H1 (cell line): ENCODE results near the gene ADAMTS17. TPM values are rescaled to one million over a fixed set of nuclear protein-coding genes. Genes with fewer than 3 reads are reported as not detected.
A peak's percentile ranks its signal among the peaks of the same experiment; 100 is the strongest.

Experiments used
- CTCF ChIA-PET: fragments of 300-600 bp; sonication (Branson Sonifier 250); formaldehyde crosslinking; loops from one replicate; lab custom pipeline; 2021; ENCODE audit not compliant: partially characterized antibody; lab: Charles Lee
- POLR2A ChIA-PET: fragments of 300-600 bp; sonication (Branson Sonifier 250); formaldehyde crosslinking; loops from one replicate; lab custom pipeline; 2021; ENCODE audit warnings: inconsistent platforms; ENCODE audit not compliant: partially characterized antibody; lab: Charles Lee
- DNase-seq, 2 experiments: peaks; one replicate each; pipeline versions ENCODE4 v3.0.0 to v3.0.0-alpha.2; 2010 to 2022; ENCODE audit warnings: low spot score in 2 of 2, low read depth in 1 of 2, mixed read lengths in 1 of 2
- FAIRE-seq: peaks from 2 replicates; lab custom pipeline; 2011; peaks lifted over from hg19 to GRCh38; lab: Jason Lieb, UNC
- H2AFZ ChIP-seq: 2 replicates; pipeline ENCODE4 v1.8.1; 2012; ENCODE audit warnings: low read length, inconsistent platforms
- H2AK5ac ChIP-seq: 2 replicates; pipeline ENCODE4 v1.6.1; 2013; ENCODE audit warnings: low read depth, low read length
- H2BK120ac ChIP-seq: replicated peaks from 2 replicates; pipeline ENCODE3; 2013; ENCODE audit warnings: low read depth, low read length, inconsistent platforms
- H2BK12ac ChIP-seq: 2 replicates; pipeline ENCODE4 v1.6.1; 2013; ENCODE audit warnings: low read depth, low read length
- H2BK15ac ChIP-seq: 2 replicates; pipeline ENCODE4 v1.6.1; 2013; ENCODE audit warnings: low read length
- H2BK20ac ChIP-seq: 2 replicates; pipeline ENCODE4 v1.6.1; 2013; ENCODE audit warnings: low read length
- H2BK5ac ChIP-seq: 2 replicates; pipeline ENCODE4 v1.6.1; 2013; ENCODE audit warnings: low read depth, low read length
- H3K14ac ChIP-seq: 2 replicates; pipeline ENCODE4 v1.6.1; 2013; ENCODE audit warnings: inconsistent platforms; ENCODE audit not compliant: insufficient read length
- H3K18ac ChIP-seq: 2 replicates; pipeline ENCODE4 v1.6.1; 2013; ENCODE audit warnings: low read length; ENCODE audit errors: extremely low read depth
- H3K23ac ChIP-seq: 2 replicates; pipeline ENCODE4 v1.6.1; 2013; ENCODE audit warnings: inconsistent platforms; ENCODE audit not compliant: insufficient read length
- H3K23me2 ChIP-seq: 2 replicates; pipeline ENCODE4 v1.6.1; 2013; ENCODE audit warnings: low read depth, low read length
- H3K27ac ChIP-seq: 2 replicates; pipeline ENCODE4 v1.6.1; 2011; ENCODE audit warnings: low read depth, low read length, inconsistent platforms
- H3K27me3 ChIP-seq, 4 experiments: replicated peaks in 1 of 4; 1 replicate in 1 of 4; 2 replicates in 3 of 4; pipeline versions ENCODE4 v1.6.1 to v1.8.1; 2011 to 2013; ENCODE audit warnings: low read length in 3 of 4, mild to moderate bottlenecking in 3 of 4, inconsistent platforms in 2 of 4, mixed read lengths in 2 of 4, moderate library complexity in 1 of 4; ENCODE audit not compliant: control insufficient read depth in 3 of 4, insufficient read depth in 3 of 4; ENCODE audit errors: extremely low read depth in 1 of 4
- H3K36me3 ChIP-seq, 4 experiments: 2 replicates each; pipeline versions ENCODE4 v1.6.1 to v1.8.1; 2011 to 2013; ENCODE audit warnings: mild to moderate bottlenecking in 4 of 4, low read length in 3 of 4, moderate library complexity in 2 of 4, control low read depth in 1 of 4, inconsistent platforms in 1 of 4; ENCODE audit not compliant: insufficient read depth in 4 of 4, control insufficient read depth in 2 of 4
- H3K4ac ChIP-seq: replicated peaks from 2 replicates; pipeline ENCODE3; 2013; ENCODE audit warnings: low read length, low read depth, mixed read lengths, inconsistent platforms; ENCODE audit not compliant: insufficient read length
- H3K4me1 ChIP-seq, 4 experiments: replicated peaks in 1 of 4; 1 replicate in 1 of 4; 2 replicates in 3 of 4; pipeline versions ENCODE4 v1.6.1 to v1.8.1; 2011 to 2013; ENCODE audit warnings: low read length in 3 of 4, inconsistent platforms in 2 of 4, mixed read lengths in 1 of 4; ENCODE audit not compliant: insufficient read depth in 4 of 4, control insufficient read depth in 3 of 4
- H3K4me2 ChIP-seq, 2 experiments: 2 replicates each; pipeline versions ENCODE4 v1.6.1 to v1.8.1; 2011 to 2013; ENCODE audit warnings: low read depth in 2 of 2, low read length in 2 of 2, control low read depth in 1 of 2, inconsistent platforms in 1 of 2, mild to moderate bottlenecking in 1 of 2; ENCODE audit not compliant: insufficient read depth in 1 of 2
- H3K4me3 ChIP-seq, 4 experiments: fragments of 200-600, 300-600 bp in 1 of 4; sonication (generic), shearing (Covaris generic), sonication (Bioruptor Twin) in 1 of 4; 2 replicates each; pipeline versions ENCODE4 v1.5.1 to v1.8.1; 2011 to 2016; ENCODE audit warnings: low read length in 4 of 4, low read depth in 3 of 4, control low read depth in 2 of 4, inconsistent platforms in 2 of 4, mild to moderate bottlenecking in 2 of 4, mixed read lengths in 1 of 4, moderate library complexity in 1 of 4; ENCODE audit not compliant: insufficient read depth in 2 of 4; ENCODE audit errors: extremely low read depth in 1 of 4
- H3K56ac ChIP-seq: replicated peaks from 2 replicates; pipeline ENCODE3; 2013; ENCODE audit warnings: low read depth, mild to moderate bottlenecking, mixed read lengths, low read length, inconsistent platforms; ENCODE audit not compliant: insufficient read length
- H3K79me1 ChIP-seq: 2 replicates; pipeline ENCODE4 v1.6.1; 2013; ENCODE audit warnings: low read depth, low read length, control low read depth
- H3K79me2 ChIP-seq, 2 experiments: 2 replicates each; pipeline versions ENCODE4 v1.6.1 to v1.8.1; 2012 to 2013; ENCODE audit warnings: low read length in 2 of 2, mild to moderate bottlenecking in 2 of 2, inconsistent platforms in 1 of 2; ENCODE audit not compliant: insufficient read depth in 2 of 2, control insufficient read depth in 1 of 2
- H3K9ac ChIP-seq, 4 experiments: replicated peaks in 1 of 4; 1 replicate in 1 of 4; 2 replicates in 3 of 4; pipeline versions ENCODE4 v1.6.1 to v1.8.1; 2011 to 2013; ENCODE audit warnings: low read depth in 3 of 4, low read length in 3 of 4, control low read depth in 2 of 4, mild to moderate bottlenecking in 2 of 4, moderate library complexity in 2 of 4, inconsistent platforms in 1 of 4; ENCODE audit errors: extremely low read depth in 1 of 4
- H3K9me3 ChIP-seq, 2 experiments: 2 replicates each; pipeline versions ENCODE4 v1.6.1 to v1.8.1; 2012 to 2013; ENCODE audit warnings: mild to moderate bottlenecking in 2 of 2, moderate library complexity in 2 of 2, control low read depth in 1 of 2, inconsistent platforms in 1 of 2, low read depth in 1 of 2, low read length in 1 of 2, mixed read lengths in 1 of 2; ENCODE audit not compliant: insufficient read depth in 2 of 2
- H4K20me1 ChIP-seq, 2 experiments: replicated peaks in 1 of 2; 2 replicates each; pipeline versions ENCODE3 to v1.8.1; 2011 to 2013; ENCODE audit warnings: inconsistent platforms in 2 of 2, low read length in 2 of 2, mild to moderate bottlenecking in 1 of 2; ENCODE audit not compliant: insufficient read depth in 2 of 2, control insufficient read depth in 1 of 2
- H4K5ac ChIP-seq: 2 replicates; pipeline ENCODE4 v1.6.1; 2013; ENCODE audit warnings: low read length, low read depth, mixed read lengths, inconsistent platforms; ENCODE audit not compliant: insufficient read length
- H4K8ac ChIP-seq: 2 replicates; pipeline ENCODE4 v1.8.0; 2013; ENCODE audit warnings: mild to moderate bottlenecking, moderate library complexity, low read length, inconsistent platforms; ENCODE audit not compliant: insufficient read depth; ENCODE audit errors: extremely low read depth
- H4K91ac ChIP-seq: replicated peaks from 2 replicates; pipeline ENCODE3; 2013; ENCODE audit warnings: low read length, mixed read lengths, inconsistent platforms; ENCODE audit not compliant: insufficient read length
- CBX5 ChIP-seq: fragments of 300-800, 300-1000 bp; sonication (generic); IDR thresholded peaks from 2 replicates; pipeline ENCODE4 v1.7.1; 2016; ENCODE audit warnings: antibody characterized with exemption, low read length, low read depth
- GTF2F1 ChIP-seq: IDR thresholded peaks from 2 replicates; pipeline ENCODE4 v1.6.1; 2012; ENCODE audit warnings: low read depth, low read length, improper control_type of control experiment, borderline replicate concordance
- KDM1A ChIP-seq: fragments of 200-600, 300-600 bp; sonication (generic); IDR thresholded peaks from 2 replicates; pipeline ENCODE4 v1.7.1; 2016; ENCODE audit warnings: mild to moderate bottlenecking, low read length, borderline replicate concordance
- WGBS, 2 experiments: shearing (Covaris generic) in 1 of 2; methylation state at CpG; one replicate each; pipeline versions ENCODE4 v1.1.6 to v1.1.7; 2013 to 2015; ENCODE audit warnings: low lambda C conversion rate in 2 of 2, mixed read lengths in 2 of 2, inconsistent platforms in 1 of 2, low coverage in 1 of 2, missing lambda C conversion rate in 1 of 2; ENCODE audit not compliant: insufficient replicate concordance in 2 of 2, insufficient coverage in 1 of 2, insufficient read length in 1 of 2; ENCODE audit errors: extremely low coverage in 1 of 2, missing lambda C conversion rate in 1 of 2; 5-methylcytosine and 5-hydroxymethylcytosine counted together
- polyA plus RNA-seq, 7 experiments: library from polyadenylated mRNA; depleted of rRNA in 3 of 7; stranded (reverse) in 5 of 7; unstranded in 2 of 7; fragments of >200 nt in 5 of 7; fragments of 200-250 nt in 2 of 7; gene quantifications; 1 replicate in 5 of 7; 2 replicates in 1 of 7; 4 replicates in 1 of 7; pipeline versions ENCODE4 v1.2.1 to v1.2.3, GENCODE V29; 2011 to 2013; ENCODE audit warnings: missing spikeins in 2 of 7, mixed read lengths in 2 of 7
- total RNA-seq: library from RNA; stranded (reverse); fragmentation: NEBNext Ultra II Directional; extraction: Animal tissue kit (Norgen Biotek cat#: 25700); gene quantifications from 2 replicates; pipeline ENCODE4 v1.2.1, GENCODE V29; 2021

ADAMTS17 gene
- total and polyA plus RNA-seq, 2 of the 8 experiments (the other 6 are each of a cell fraction or from before 2014, with no cell fraction given): 0.51 to 1.7 TPM

- ChIA-PET POLR2A (interaction anchor here (0.6 kb wide), 1 partner anchor 213 kb away, joined by 5 read pairs; no protein-coding TSS in a partner anchor), CTCF (interaction anchor here (0.8 to 1.6 kb wide), 2 partner anchors 298 to 384 kb away, joined by 3 to 6 read pairs; no protein-coding TSS in a partner anchor)
- no peak overlapping the region for H2BK15ac ChIP-seq
- no peak overlapping the region for H2BK12ac ChIP-seq
- H3K79me1 ChIP-seq: no peaks in the 10 kb centered on the region
- H2BK5ac ChIP-seq: no peak overlapping the region; the same call in 1 of the 2 replicates
- H4K8ac ChIP-seq: no peak overlapping the region
- 87% methylated on average over 7 of the region's 7 CpGs; no CpG with 5 or more reads in 1 of the 2 experiments for WGBS, 2 experiments
- no peaks in the 10 kb centered on the region for H3K23me2 ChIP-seq
- no peak overlapping the region for H2BK20ac ChIP-seq
- H3K23ac ChIP-seq: no peak overlapping the region
- no peak overlapping the region for H2AFZ ChIP-seq
- DNase-seq (peak in 1 of 2 experiments; percentile 16), FAIRE-seq (no peak)
- H3K56ac ChIP-seq: no peak overlapping the region
- H3K4me3 ChIP-seq: no peak overlapping the region
- no peaks in the 10 kb centered on the region for H4K20me1 ChIP-seq
- no peaks in the 10 kb centered on the region for H3K9me3 ChIP-seq
- no peaks in the 10 kb centered on the region for H3K27me3 ChIP-seq
- no peak overlapping the region for H4K5ac ChIP-seq
- no peak overlapping the region for H2AK5ac ChIP-seq
- no peak overlapping the region for H2BK120ac ChIP-seq
- no peak overlapping the region for H3K27ac ChIP-seq
- H3K18ac ChIP-seq: no peak overlapping the region
- no peaks in the 10 kb centered on the region for H3K36me3 ChIP-seq
- peaks cover 0 to 3% (median 1%) of the 10 kb centered on the region in 4 experiments; a peak in 2 of 7 replicates for H3K4me1 ChIP-seq
- no peak overlapping the region for H3K4me2 ChIP-seq
- no peaks in the 10 kb centered on the region for H3K79me2 ChIP-seq
- TF ChIP-seq CBX5 (no peak), KDM1A (no peak), GTF2F1 (no peak)
- H4K91ac ChIP-seq: no peak overlapping the region
- no peak overlapping the region for H3K9ac ChIP-seq
- H3K14ac ChIP-seq: no peak overlapping the region
- no peak overlapping the region for H3K4ac ChIP-seq
Measured at GRCh38 chr15:99953886-99954285, 387.9 kb downstream of the ADAMTS17 start.
